Measurements from ENCODE around the gene AZU1.

- no peak for TF ChIP-seq CTCF (IDR thresholded peaks at IDR 0.05)
- TF ChIP-seq POLR2AphosphoS5 (IDR thresholded peaks at IDR 0.05), result no peak
- TF ChIP-seq POLR2A (IDR thresholded peaks at IDR 0.05), result peak in 1 of 2 donors; percentile 3
These were observed 40.3 kb downstream of the AZU1 start for GRCh38 chr19:867855-868457.

Data from gastroesophageal sphincter (tissue), 3 donors.